PC-9 (cell line): ENCODE results near the gene ARMC9. TPM values are rescaled to one million over a fixed set of nuclear protein-coding genes. Genes with fewer than 3 reads are reported as not detected.

Experiments used
- BruUV-seq: library from RNA; stranded (reverse); fragments of 400-500 nt; replicated peaks from 2 replicates; lab custom pipeline; 2021; lab: Mats Ljungman, UMichigan
- CTCF ChIA-PET: fragments of 300-600 bp; sonication (Branson Sonifier 250); formaldehyde crosslinking; loops from one replicate; lab custom pipeline; 2022; ENCODE audit warnings: antibody characterized with exemption; lab: Charles Lee
- POLR2A ChIA-PET: fragments of 300-600 bp; sonication (Branson Sonifier 250); formaldehyde crosslinking; loops from one replicate; lab custom pipeline; 2022; ENCODE audit warnings: antibody characterized with exemption; ENCODE audit not compliant: unreplicated experiment; lab: Charles Lee
- DNase-seq, 2 experiments: peaks; one replicate each; pipeline versions ENCODE4 v3.0.0 to v3.0.0-alpha.2; 2015 to 2022; ENCODE audit warnings: mixed read lengths in 1 of 2
- H2AFZ ChIP-seq: fragments of 200-600 bp; sonication (generic); 2 replicates; pipeline ENCODE4 v1.8.1; 2017; ENCODE audit warnings: antibody characterized with exemption
- H3F3A ChIP-seq: fragments of 200-600 bp; sonication (generic); 2 replicates; pipeline ENCODE4 v1.8.1; 2017; ENCODE audit warnings: antibody characterized with exemption, mild to moderate bottlenecking, low read depth; ENCODE audit not compliant: insufficient read depth
- H3K27ac ChIP-seq: fragments of 200-600 bp; sonication (generic); 2 replicates; pipeline ENCODE4 v1.6.1; 2016; ENCODE audit warnings: mixed run types
- H3K27me3 ChIP-seq: fragments of 200-600 bp; sonication (generic); 2 replicates; pipeline ENCODE4 v1.6.1; 2016; ENCODE audit warnings: low read depth, mixed run types; ENCODE audit not compliant: insufficient read depth
- H3K36me3 ChIP-seq: fragments of 200-600 bp; sonication (generic); 2 replicates; pipeline ENCODE4 v1.6.1; 2016; ENCODE audit warnings: low read depth, mixed run types
- H3K4me1 ChIP-seq: fragments of 200-600 bp; sonication (generic); replicated peaks from 2 replicates; pipeline ENCODE4 v1.6.1; 2016; ENCODE audit warnings: mixed run types; ENCODE audit not compliant: insufficient read depth
- H3K4me2 ChIP-seq: fragments of 200-600 bp; sonication (generic); 2 replicates; pipeline ENCODE4 v1.6.1; 2017; ENCODE audit warnings: mixed run types
- H3K4me3 ChIP-seq: fragments of 200-600 bp; sonication (generic); 2 replicates; pipeline ENCODE4 v1.6.1; 2016; ENCODE audit warnings: mixed run types
- H3K79me2 ChIP-seq: fragments of 200-600 bp; sonication (generic); 2 replicates; pipeline ENCODE4 v1.6.1; 2017; ENCODE audit warnings: low read depth, mixed run types
- H3K9me2 ChIP-seq: fragments of 200-600 bp; sonication (generic); 2 replicates; pipeline ENCODE4 v1.8.1; 2017; ENCODE audit warnings: mild to moderate bottlenecking; ENCODE audit not compliant: insufficient read depth
- H3K9me3 ChIP-seq: fragments of 200-600 bp; sonication (generic); 2 replicates; pipeline ENCODE4 v1.8.1; 2016; ENCODE audit warnings: low read depth; ENCODE audit not compliant: insufficient read depth
- H4K20me1 ChIP-seq: fragments of 200-600 bp; sonication (generic); 2 replicates; pipeline ENCODE4 v1.8.1; 2017; ENCODE audit not compliant: insufficient read depth
- EZH2 ChIP-seq: fragments of 200-600 bp; sonication (generic); IDR thresholded peaks from 2 replicates; pipeline ENCODE4 v1.8.0; 2017; ENCODE audit warnings: antibody characterized with exemption, low read depth
- intact Hi-C: fragments of 100-400 bp; cut with micrococcal nuclease; formaldehyde crosslinking; loops from one replicate; pipeline ENCODE4 v1.10.0; 2022; ENCODE audit not compliant: unreplicated experiment
- total RNA-seq: library from RNA; stranded (reverse); gene quantifications from 2 replicates; pipeline ENCODE4 v1.2.3, GENCODE V29; 2021
- TF ChIP-seq, protein P1 (sequence below): fragments of 200-600 bp; sonication (generic); conservative IDR thresholded peaks from 2 replicates; pipeline ENCODE4 v1.6.1; 2017; ENCODE audit warnings: mixed run types, antibody characterized with exemption, mild to moderate bottlenecking, moderate library complexity

Gene ARMC9
- total RNA-seq, 1 experiment from 2014 or later, result 23.4 TPM

- no TSS peak for BruUV-seq
- intact Hi-C loops, result loop anchor here (1.0 to 10.0 kb wide), 7 partner anchors 40 to 587 kb away; partner anchors contain the start of gene PSMD1
- H3K36me3 ChIP-seq, result no peaks in the 10 kb centered on the region
- no peaks in the 10 kb centered on the region for H4K20me1 ChIP-seq
- peak overlapping the region; percentile 73 for H3K4me2 ChIP-seq
- no peaks in the 10 kb centered on the region for H3K27me3 ChIP-seq
- H3K4me1 ChIP-seq, result peaks cover 23% of the 10 kb centered on the region
- H3K9me3 ChIP-seq, result peaks cover 12% of the 10 kb centered on the region; the same call in 1 of the 2 replicates
- no peaks in the 10 kb centered on the region for H3K79me2 ChIP-seq
- H2AFZ ChIP-seq, result peak overlapping the region; percentile 88
- TF ChIP-seq, protein P1, sequence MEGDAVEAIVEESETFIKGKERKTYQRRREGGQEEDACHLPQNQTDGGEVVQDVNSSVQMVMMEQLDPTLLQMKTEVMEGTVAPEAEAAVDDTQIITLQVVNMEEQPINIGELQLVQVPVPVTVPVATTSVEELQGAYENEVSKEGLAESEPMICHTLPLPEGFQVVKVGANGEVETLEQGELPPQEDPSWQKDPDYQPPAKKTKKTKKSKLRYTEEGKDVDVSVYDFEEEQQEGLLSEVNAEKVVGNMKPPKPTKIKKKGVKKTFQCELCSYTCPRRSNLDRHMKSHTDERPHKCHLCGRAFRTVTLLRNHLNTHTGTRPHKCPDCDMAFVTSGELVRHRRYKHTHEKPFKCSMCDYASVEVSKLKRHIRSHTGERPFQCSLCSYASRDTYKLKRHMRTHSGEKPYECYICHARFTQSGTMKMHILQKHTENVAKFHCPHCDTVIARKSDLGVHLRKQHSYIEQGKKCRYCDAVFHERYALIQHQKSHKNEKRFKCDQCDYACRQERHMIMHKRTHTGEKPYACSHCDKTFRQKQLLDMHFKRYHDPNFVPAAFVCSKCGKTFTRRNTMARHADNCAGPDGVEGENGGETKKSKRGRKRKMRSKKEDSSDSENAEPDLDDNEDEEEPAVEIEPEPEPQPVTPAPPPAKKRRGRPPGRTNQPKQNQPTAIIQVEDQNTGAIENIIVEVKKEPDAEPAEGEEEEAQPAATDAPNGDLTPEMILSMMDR, result peak; percentile 83
- TF ChIP-seq EZH2, result no peak
- ChIA-PET POLR2A (interaction anchor here (0.6 to 0.7 kb wide), 3 partner anchors 43 to 214 kb away, joined by 7 to 18 read pairs (median 14); no protein-coding TSS in a partner anchor), CTCF (interaction anchor here (0.6 to 0.8 kb wide), 4 partner anchors 40 to 184 kb away, joined by 3 to 5 read pairs (median 3); no protein-coding TSS in a partner anchor)
- DNase-seq, result peak; percentile 86 to 92
- H3K27ac ChIP-seq, result peak overlapping the region; percentile 68
- H3K9me2 ChIP-seq, result no peaks in the 10 kb centered on the region
- peaks cover 11% of the 10 kb centered on the region for H3F3A ChIP-seq
- peak overlapping the region; percentile 69 for H3K4me3 ChIP-seq
Measured at GRCh38 chr2:231411831-231412617, 213.6 kb downstream of the ARMC9 start.

DNA sequence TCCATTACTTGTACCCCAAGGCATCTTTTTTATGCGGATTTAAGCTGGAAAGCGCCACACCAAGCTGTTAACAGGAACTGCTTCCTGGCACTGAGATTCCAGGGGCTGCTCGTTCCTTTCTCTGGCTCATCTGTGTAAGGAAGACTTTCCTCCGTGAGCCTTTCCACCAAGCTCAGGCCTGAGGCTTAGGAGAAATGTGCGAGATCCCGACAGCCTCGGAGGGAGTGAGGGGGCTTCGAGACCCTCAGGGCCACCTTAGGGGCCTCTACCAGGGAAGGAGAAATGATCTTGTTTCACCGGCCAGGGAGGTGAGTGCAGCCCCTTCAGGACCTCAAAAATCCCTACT is 214.2 kb downstream of the ARMC9 start:
- Histone ChIP-seq H3K79me2 (no peaks in the 10 kb centered on the region), H3K27ac (no peak overlapping the region), H3K4me3 (peak overlapping the region; percentile 69; the same call in 1 of the 2 replicates), H3K27me3 (no peaks in the 10 kb centered on the region), H3K36me3 (no peaks in the 10 kb centered on the region), H3K4me2 (peak overlapping the region; percentile 73), H2AFZ (peak overlapping the region; percentile 88), H3F3A (peaks cover 11% of the 10 kb centered on the region), H3K9me2 (no peaks in the 10 kb centered on the region), H4K20me1 (no peaks in the 10 kb centered on the region), H3K9me3 (peaks cover 12% of the 10 kb centered on the region; the same call in 1 of the 2 replicates), H3K4me1 (peaks cover 23% of the 10 kb centered on the region)
- ChIA-PET CTCF (interaction anchor here (0.6 to 0.8 kb wide), 2 partner anchors 163 to 182 kb away, joined by 3 to 5 read pairs; no protein-coding TSS in a partner anchor), POLR2A (interaction anchor here (0.6 kb wide), 1 partner anchor 115 kb away, joined by 18 read pairs; no protein-coding TSS in a partner anchor)
- no peak for TF ChIP-seq EZH2
- TF ChIP-seq, protein P1, result no peak; the same call in 1 of the 2 replicates
- DNase-seq, result no peak
- BruUV-seq, result no TSS peak
- intact Hi-C loops, result loop anchor here (1.0 to 10.0 kb wide), 7 partner anchors 40 to 588 kb away; partner anchors contain the start of gene PSMD1

DNA sequence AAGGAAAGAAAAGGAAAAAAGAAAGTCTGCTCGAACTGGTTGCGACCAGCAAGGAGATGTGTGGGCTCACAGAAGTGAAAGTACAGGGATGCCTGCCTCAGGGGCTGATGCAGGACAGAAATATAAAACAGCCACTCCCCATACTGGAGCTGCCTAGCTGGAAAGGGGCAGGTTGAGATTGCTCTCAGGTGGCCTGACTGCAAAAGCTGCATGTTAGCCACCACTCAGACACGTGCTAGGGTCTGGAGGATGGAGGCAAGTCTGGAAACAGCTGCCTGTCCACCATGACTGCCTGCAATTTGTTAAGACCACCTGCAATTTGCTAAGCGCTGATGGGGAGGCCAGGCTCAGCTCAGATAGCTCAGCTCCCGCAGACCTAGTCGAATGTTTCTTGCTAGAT is 215.0 kb downstream of the ARMC9 start:
- Histone ChIP-seq H3K4me3 (no peak overlapping the region), H3K36me3 (no peaks in the 10 kb centered on the region), H3K9me2 (no peaks in the 10 kb centered on the region), H3K4me1 (peaks cover 23% of the 10 kb centered on the region), H2AFZ (no peak overlapping the region), H3K4me2 (peak overlapping the region; percentile 20; the same call in 1 of the 2 replicates), H4K20me1 (no peaks in the 10 kb centered on the region), H3K27ac (no peak overlapping the region), H3K79me2 (no peaks in the 10 kb centered on the region), H3K27me3 (no peaks in the 10 kb centered on the region), H3F3A (peaks cover 11% of the 10 kb centered on the region), H3K9me3 (peaks cover 12% of the 10 kb centered on the region; the same call in 1 of the 2 replicates)
- POLR2A ChIA-PET, result no interaction called here
- DNase-seq, result no peak
- TF ChIP-seq EZH2, result no peak
- TF ChIP-seq, protein P1, result no peak
- BruUV-seq, result TSS peak; percentile 40
- CTCF ChIA-PET, result interaction anchor here (1.2 kb wide), 1 partner anchor 13 kb away, joined by 4 read pairs; no protein-coding TSS in a partner anchor
- intact Hi-C loops, result loop anchor here (2.0 to 10.0 kb wide), 3 partner anchors 357 to 589 kb away; partner anchors contain the start of gene PSMD1
